Activated gamma-delta T cell treated with anti-CD3 and anti-CD28 coated beads, Interleukin-2, amount 50 U/mL, for 16 hours (primary cell): Measurements from ENCODE around the gene ASIC4.
A peak's percentile ranks its signal among the peaks of the same experiment; 100 is the strongest.

Source experiments
- DNase-seq: peaks from one replicate; pipeline ENCODE4 v3.0.0-alpha.2; 2020; ENCODE audit warnings: low read depth

ASIC4 gene, protein sequence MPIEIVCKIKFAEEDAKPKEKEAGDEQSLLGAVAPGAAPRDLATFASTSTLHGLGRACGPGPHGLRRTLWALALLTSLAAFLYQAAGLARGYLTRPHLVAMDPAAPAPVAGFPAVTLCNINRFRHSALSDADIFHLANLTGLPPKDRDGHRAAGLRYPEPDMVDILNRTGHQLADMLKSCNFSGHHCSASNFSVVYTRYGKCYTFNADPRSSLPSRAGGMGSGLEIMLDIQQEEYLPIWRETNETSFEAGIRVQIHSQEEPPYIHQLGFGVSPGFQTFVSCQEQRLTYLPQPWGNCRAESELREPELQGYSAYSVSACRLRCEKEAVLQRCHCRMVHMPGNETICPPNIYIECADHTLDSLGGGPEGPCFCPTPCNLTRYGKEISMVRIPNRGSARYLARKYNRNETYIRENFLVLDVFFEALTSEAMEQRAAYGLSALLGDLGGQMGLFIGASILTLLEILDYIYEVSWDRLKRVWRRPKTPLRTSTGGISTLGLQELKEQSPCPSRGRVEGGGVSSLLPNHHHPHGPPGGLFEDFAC

DNA sequence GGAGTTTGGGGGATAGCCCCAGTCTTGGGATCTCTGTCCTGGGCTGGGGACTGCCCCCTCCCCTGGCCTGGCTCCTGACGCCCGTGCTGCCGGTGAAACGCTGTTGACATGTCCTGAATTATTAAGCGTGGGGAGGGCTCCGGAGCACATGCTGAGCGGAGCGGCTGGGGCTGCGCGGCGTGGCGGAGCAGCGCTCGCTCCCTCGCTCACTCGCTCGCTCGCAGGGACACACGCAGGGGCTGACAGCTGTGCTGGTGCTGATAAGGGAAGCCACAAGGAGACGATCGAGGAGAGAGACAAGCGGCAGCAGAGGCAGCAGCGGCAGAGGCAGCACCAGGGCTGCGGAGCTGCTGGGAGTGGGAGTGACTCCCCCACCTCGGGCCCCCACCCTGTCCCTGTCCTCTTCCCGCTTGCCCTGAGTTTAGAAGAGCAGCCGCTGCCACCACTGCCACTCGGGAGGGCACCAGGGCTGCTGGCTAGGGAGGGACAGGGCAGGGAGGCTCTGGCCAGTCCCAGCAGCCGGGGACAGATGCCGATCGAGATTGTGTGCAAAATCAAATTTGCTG lies at the start of gene ASIC4:
Gene ASIC4, plus strand, starts transcription at position 287 of the 566 bp plus-strand sequence. Its CDS starts 243 bp downstream, at position 530.
- no peak for DNase-seq

DNA sequence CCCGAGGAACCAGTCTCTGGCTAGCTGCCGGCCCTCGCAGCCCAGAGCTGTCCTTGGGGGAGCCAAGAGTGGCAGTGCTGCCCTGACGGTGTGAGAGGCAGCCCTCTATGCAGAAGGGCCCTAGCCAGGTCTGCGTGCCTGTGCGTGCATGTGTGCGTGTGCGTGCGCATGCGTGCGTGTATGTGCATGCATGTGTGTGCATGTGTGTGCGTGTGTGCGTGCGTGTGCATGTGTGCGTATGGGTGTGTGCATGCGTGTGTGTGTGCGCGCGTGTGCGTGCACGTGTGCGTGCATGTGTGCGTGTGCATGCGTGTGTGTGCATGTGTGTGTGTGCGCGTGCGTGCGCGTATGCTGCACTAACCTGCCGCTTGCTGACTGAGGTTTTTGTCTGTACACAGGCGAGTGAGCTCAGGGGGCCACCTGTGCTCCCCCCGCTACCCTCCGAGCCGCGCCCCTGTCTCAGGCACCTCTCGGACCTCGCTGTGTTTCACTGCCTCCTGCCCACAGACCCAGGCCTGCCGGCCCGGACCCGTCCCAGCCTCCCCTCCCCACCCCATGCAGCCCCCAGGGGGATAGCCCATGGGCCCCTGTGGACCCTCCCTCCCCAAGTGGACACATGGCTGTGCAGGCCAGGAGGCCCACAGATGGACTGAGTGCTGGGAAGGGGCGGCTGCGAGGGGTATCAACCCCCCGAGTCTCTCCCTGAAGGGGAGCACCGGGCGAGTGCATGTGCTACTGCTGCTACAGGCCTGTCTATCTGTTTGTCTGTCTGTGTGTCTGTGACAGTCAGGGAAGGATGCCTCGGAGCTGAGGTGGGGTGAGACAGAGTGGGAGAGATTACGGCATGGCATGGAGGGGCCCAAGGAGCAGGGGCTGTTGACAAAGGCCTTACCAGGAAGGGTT lies 48.4 kb upstream of the ASIC4 start:
- no peak for DNase-seq

DNA sequence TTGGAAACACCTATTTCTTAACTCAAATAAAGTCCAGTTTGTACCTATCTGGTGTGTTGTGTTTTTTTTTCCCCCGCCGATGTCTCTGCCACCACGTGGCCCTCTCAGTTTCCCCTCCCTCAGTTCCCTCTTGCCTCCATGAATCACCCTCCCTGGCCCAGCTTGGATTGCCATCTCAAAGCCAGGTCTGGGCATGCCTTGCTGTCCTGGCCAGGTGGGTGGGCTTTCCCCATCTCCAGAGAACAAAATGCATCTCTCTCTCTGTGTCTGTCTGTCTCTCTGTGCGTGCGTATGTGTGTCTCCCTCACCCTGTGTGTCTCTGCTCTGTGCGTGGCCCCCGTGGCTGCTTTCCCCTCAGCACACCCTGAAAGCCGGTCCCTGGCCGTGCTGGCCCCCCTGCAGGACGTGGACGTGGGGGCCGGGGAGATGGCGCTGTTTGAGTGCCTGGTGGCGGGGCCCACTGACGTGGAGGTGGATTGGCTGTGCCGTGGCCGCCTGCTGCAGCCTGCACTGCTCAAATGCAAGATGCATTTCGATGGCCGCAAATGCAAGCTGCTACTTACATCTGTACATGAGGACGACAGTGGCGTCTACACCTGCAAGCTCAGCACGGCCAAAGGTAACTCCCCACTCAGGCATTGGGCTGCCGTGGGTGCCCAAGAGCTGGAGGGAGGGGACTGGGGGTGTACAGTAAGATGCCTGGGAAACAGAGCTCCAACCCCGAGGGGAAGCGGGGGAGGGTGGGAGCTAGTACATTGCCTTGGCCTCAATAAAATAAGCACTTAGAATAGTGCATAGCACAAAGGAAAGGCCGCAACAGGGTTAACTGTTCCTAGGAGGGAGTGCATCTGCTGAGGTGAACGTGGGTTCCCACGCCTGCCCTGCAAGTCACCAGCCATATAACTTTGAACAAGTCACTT lies 47.2 kb upstream of the ASIC4 start:
- no peak for DNase-seq

DNA sequence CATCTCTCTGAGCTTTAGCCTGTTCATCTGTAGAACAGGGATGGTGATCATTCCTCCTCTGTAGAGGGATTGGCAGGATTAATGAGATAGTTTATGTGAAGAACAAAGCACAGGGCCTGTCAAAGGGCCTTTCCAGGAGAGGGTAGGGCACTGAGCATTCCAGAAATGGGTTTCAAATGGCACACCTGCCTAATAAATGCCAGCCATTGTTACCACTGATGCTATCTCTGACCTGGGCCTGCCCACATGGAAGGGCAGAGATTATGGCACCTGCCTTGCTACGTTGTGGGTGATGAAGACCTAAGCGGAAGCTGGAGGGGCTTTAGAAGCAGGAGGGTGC lies 46.6 kb upstream of the ASIC4 start:
- no peak for DNase-seq

DNA sequence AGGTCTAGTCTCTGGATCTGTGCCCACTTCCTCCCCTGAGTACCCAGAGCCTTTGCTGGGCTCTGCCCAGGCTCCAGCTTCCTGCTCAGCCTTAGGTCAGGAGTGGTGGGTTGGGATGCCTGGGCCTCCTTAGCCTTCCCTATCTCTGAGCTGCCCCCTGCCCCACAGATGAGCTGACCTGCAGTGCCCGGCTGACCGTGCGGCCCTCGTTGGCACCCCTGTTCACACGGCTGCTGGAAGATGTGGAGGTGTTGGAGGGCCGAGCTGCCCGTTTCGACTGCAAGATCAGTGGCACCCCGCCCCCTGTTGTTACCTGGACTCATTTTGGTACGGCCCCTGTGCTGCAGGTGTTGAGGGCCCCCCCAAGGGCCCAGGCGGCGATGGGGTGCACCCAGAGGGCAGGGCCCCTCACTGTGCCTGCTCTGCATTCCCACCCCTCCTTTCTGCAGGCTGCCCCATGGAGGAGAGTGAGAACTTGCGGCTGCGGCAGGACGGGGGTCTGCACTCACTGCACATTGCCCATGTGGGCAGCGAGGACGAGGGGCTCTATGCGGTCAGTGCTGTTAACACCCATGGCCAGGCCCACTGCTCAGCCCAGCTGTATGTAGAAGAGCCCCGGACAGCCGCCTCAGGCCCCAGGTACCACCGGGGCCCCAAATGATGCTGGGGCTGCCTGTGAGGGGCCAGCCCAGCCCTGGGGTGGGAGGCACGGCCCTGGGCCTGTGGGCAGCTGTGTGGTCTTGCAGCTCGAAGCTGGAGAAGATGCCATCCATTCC lies 45.7 kb upstream of the ASIC4 start:
- no peak for DNase-seq

DNA sequence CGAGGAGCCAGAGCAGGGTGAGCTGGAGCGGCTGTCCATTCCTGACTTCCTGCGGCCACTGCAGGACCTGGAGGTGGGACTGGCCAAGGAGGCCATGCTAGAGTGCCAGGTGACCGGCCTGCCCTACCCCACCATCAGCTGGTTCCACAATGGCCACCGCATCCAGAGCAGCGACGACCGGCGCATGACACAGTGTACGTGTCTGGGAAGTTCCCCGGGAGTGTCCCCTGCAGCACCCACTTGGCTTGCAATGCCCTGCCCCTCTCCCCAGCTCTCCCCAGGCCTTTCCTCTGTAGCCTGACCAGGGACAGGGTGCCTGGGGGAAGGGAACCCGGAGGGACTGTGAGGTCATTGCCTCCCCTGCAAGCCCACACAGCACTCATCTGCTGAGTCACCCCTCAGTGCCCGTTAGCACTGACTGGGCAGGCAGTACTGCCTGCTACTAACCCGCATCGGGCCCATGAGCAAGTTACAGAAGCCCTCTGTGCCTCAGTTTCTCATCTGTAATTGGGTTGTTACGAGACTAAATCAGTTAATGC lies 45.0 kb upstream of the ASIC4 start:
- no peak for DNase-seq

DNA sequence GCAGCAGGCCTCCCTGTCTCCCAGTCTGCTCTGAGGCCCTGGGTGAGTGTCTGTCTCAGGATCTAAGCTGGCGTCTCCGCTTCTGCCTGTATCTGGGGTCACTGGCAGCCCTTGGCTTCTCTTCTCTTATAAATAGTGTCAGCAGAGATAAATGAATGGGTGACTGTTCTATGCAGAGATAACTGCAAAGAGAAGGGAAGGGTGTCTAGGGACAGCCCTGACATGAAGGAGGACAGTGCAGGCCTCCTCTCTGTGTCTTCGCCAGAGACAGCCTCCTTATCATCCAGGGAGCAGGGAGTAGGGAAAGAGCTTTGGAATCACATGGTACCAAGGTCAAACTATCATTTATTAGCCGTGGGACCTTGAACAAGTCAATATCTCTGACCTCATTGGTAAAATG lies 43.9 kb upstream of the ASIC4 start:
- no peak for DNase-seq

DNA sequence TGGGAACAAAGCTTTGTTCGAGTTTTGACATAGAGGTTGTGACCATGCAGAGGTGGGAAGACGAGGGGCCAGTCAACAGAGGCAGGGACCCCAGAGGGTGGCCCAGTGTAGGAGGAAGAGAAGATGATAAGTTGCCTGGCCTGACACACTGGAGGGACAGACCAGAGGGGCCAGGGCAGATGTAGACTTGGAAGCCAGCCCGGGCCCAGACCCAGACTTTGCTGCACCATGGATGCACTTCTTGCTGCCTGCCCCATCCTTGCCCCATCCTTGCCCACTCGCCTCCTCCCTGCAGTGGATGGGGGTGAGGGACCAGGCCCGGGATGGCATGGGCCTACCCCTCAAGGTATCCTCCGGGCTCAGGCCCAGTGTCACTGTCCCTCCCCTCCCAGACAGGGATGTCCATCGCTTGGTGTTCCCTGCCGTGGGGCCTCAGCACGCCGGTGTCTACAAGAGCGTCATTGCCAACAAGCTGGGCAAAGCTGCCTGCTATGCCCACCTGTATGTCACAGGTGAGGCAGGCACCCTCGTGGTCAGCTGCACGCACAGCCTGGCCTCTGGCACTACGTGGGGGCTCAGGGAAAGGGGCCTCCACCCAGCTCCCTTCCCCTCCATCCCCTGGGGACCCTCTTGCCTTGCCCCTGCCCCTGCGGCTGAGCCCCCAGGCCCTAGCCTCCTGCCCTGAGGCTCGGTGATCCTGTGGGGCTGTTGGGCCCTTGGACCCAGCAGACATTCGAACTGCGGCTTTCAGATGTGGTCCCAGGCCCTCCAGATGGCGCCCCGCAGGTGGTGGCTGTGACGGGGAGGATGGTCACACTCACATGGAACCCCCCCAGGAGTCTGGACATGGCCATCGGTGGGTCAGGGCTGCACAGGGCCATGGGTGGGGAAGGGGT lies 42.6 kb upstream of the ASIC4 start:
- no peak for DNase-seq

DNA sequence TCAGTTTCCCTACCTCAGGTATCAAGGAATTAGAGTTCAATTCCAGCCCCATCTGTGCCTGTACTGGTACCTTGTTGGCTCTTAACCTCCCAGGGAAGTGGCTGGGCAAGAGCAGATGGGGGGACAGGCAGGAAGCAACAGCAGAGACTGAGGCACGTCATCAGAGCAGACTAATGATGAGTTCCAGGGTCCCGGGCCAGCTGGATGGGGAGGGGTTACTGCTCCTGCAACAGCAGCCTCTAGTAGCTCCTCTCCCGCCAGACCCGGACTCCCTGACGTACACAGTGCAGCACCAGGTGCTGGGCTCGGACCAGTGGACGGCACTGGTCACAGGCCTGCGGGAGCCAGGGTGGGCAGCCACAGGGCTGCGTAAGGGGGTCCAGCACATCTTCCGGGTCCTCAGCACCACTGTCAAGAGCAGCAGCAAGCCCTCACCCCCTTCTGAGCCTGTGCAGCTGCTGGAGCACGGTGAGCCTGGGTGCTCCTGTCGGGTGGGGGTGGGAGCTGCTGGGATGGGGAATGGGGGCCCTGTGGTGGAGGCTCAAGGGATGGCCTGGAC lies 41.6 kb upstream of the ASIC4 start:
- DNase-seq, result no peak

DNA sequence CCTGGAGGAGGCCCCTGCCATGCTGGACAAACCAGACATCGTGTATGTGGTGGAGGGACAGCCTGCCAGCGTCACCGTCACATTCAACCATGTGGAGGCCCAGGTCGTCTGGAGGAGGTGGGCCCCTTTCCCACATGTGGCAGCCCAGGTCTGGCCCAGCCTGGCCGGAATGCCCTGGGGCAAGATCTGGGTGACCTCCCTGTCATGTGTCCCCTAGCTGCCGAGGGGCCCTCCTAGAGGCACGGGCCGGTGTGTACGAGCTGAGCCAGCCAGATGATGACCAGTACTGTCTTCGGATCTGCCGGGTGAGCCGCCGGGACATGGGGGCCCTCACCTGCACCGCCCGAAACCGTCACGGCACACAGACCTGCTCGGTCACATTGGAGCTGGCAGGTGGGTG lies 40.8 kb upstream of the ASIC4 start:
- no peak for DNase-seq

DNA sequence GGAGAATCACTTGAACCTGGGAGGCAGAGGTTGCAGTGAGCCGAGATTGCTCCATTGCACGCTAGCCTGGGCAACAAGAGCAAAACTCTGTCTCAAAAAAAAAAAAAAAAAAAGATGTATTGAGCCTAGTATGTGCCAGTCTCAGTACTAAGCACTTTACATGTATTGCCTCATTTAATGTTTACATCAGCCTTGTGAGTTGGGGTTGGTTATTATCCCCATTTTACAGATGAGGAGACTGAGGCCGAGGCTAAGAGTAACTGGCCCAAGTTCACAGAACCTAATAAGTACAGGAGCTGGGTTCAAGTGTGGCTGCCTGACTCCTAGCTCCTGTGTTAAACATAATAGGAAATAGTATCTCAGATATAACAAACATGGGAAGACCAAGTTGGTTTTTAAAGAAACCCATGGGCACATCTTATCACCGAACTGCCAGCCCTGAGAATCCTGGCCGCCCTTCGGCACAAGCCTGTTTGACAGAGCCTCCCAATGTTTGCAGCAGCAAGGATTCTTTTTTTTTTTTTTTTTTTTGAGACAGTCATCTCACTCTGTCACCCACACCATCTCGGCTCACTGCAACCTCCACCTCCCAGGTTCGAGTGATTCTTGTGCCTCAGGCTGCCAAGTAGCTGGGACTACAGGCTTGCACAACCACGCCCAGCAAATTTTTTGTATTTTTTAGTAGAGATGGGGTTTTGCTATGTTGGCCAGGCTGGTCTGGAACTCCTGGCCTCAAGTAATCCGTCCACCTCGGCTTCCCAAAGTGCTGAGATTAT lies 39.8 kb upstream of the ASIC4 start:
- no peak for DNase-seq

DNA sequence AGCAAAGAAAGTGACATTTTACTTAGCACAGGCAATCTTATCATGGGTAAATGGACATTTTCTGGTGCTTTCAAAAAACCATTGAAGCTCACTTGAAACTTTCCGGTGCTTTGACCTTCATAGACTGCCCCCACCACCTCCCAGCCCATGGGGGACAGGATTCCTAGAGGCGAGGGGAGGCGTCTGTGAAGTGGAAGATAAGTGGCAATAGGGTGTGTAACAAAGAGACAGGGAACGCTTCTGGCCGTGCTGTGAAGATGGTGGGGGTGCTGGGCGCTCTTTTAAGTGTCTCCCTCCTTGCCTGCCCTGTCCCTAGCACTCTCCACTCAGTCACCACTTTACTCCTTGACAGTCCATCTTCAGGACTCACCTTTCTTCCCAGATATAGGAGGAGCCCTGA lies 39.0 kb upstream of the ASIC4 start:
- DNase-seq, result no peak

DNA sequence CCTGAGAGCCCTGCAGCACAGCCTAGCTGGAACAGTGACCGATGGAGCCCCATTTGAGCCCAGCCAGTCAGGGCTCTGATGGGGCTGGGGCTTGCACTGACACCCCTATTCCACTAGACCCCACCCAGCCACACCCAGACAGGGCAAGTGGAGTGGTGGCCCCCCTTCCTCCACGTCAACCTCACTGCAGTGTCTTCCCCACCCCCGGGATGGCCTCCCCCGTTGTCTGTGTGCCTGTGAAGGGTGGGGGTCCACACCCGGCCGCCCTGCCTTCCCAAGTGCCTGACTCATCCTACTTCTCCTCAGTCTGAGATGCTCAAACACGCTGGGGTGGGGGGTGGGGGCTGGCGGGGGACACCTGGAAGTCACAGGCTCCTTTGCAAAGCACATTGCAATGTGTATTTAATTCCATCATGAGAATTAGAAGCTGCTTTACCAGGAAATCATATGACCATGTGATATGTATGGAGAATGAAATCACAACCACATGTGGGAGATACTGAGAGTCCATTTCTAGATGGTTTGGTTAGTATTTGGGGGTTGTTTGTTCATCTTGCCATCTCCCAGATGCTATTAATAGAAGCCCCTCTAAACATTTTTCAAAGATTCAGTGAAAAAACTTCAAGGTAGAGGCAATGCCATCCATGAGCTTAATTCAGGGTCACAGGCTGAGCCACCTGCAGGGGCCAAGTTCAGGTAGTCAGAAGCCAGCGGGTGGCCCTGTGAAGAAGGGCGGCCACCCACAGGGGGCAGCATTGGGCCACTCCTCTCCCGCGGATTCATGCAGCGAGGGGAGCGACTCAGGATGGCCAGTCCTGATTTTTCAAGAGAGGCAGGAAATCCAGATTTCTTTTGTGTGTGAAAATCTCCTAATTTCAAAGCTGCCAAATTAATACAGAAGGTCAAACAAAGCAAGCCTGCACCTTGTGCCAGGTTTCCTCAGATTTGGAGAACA lies 38.3 kb upstream of the ASIC4 start:
- peak; percentile 29 for DNase-seq

DNA sequence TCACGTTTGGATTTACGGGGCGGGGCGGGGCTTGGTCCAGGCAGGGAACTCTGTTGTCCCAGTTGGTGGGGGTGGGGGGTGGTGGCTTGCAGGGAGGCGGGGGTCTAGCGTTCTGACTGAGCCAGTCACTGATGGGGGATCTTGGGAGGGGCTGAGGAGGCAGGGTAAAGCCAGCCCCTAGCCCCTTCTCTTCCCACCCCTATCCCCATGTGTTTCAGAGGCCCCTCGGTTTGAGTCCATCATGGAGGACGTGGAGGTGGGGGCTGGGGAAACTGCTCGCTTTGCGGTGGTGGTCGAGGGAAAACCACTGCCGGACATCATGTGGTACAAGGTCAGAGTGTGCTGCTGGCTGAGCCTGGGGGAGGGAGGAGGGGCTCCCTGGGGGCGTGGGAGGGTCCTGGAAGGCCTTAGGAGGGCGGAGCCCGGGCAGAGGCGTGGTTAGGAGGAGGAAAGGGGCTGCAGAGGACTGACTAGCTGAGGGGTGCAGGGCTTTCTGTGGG lies 37.6 kb upstream of the ASIC4 start:
- no peak for DNase-seq

DNA sequence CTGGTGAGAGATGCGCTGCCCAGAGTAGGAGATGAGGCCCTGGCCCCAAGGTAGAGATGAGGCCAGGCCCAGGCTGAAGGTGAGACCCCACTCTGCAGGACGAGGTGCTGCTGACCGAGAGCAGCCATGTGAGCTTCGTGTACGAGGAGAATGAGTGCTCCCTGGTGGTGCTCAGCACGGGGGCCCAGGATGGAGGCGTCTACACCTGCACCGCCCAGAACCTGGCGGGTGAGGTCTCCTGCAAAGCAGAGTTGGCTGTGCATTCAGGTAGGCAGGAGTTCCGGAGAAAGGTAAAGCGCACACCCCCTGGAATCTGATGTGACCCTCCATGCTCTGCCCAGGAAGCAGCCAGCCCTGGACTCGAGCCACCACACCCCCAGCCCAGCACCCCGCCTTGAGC lies 37.1 kb upstream of the ASIC4 start:
- no peak for DNase-seq

DNA sequence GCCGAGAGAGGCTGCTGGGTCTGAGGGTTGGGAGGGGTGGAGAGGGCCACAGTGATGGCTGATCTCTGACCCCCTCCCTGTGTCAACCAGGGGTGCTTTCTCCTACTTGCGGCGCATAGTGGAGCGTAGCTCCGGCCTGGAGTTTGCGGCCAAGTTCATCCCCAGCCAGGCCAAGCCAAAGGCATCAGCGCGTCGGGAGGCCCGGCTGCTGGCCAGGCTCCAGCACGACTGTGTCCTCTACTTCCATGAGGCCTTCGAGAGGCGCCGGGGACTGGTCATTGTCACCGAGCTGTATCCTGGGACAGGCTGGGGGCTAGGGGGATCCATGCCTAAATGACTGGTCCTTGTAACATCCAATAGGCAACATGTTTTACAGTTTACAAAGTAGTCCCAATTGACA lies 36.5 kb upstream of the ASIC4 start:
- DNase-seq, result no peak

DNA sequence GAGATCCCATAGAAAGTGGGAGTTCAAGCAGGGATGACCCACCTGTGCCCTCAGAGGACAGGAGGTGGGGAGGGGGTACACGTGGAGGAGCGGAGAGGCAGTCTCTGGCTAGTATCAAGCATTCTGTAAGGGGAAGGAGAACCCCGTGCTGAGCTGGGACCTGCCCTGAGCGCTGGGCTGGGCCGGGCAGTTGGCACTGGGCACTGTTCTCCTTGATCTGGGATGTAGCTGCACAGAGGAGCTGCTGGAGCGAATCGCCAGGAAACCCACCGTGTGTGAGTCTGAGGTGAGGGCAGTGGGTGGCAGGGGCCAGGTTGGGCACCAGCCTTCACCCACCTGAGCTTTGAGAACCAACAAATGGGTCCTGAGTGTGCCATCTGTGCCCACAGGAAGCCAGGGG lies 35.4 kb upstream of the ASIC4 start:
- no peak for DNase-seq
